NOMO-1 treated with DMSO at 0.1 percent for 48 hours (cell line): Measurements from ENCODE around the gene NUTF2.
"Not testable (repeated sequence)": the region's sequence is repeated elsewhere in the genome, so short reads cannot be mapped to it uniquely, and the experiment has no call there.

Source experiments
- DNase-seq: peaks from one replicate; lab custom pipeline; 2025; ENCODE audit not compliant: unreplicated experiment; lab: John Stamatoyannopoulos, UW

NUTF2 gene

GRCh38 chr16:67837190-67837589 lies 9.5 kb upstream of the NUTF2 start:
- DNase-seq, result not testable (repeated sequence)

GRCh38 chr16:67837811-67838210 lies 8.9 kb upstream of the NUTF2 start:
- no peak for DNase-seq

- no peak for DNase-seq
These were observed 5.4 kb upstream of the NUTF2 start for GRCh38 chr16:67841198-67841815.

GRCh38 chr16:67841816-67842508 lies 4.8 kb upstream of the NUTF2 start, which contains the start of gene THAP11:
TSS of gene THAP11 (plus strand) at chr16:67842320. CDS start at chr16:67842555, 235 bp downstream.
- peak; percentile 95 for DNase-seq

- peak; percentile 60 for DNase-seq
These were observed 4.0 kb upstream of the NUTF2 start for GRCh38 chr16:67842509-67843342.

- DNase-seq, result no peak
These were observed 3.4 kb upstream of the NUTF2 start for GRCh38 chr16:67843343-67843765.

GRCh38 chr16:67844497-67844896 lies 2.2 kb upstream of the NUTF2 start:
- DNase-seq, result no peak

GRCh38 chr16:67845291-67846062 lies 1.3 kb upstream of the NUTF2 start:
- DNase-seq, result peak; percentile 22

- no peak for DNase-seq
These were observed 742 bp upstream of the NUTF2 start for GRCh38 chr16:67846063-67846319.

- peak; percentile 57 for DNase-seq
These were observed 530 bp downstream of the NUTF2 start, which contains the start of gene CENPT for GRCh38 chr16:67847064-67847861. TSS of gene CENPT (minus strand) at chr16:67847693. CDS start at chr16:67833859, 13,834 bp downstream.

GRCh38 chr16:67848118-67848517 lies 1.4 kb downstream of the NUTF2 start:
- no peak for DNase-seq

- DNase-seq, result no peak
These were observed 6.9 kb downstream of the NUTF2 start for GRCh38 chr16:67853670-67854069.

GRCh38 chr16:67855789-67856188 lies 9.1 kb downstream of the NUTF2 start:
- DNase-seq, result no peak

GRCh38 chr16:67856927-67857546 lies 10.3 kb downstream of the NUTF2 start:
- no peak for DNase-seq

- DNase-seq, result no peak
These were observed 11.0 kb downstream of the NUTF2 start for GRCh38 chr16:67857547-67858233.

- no peak for DNase-seq
These were observed 11.8 kb downstream of the NUTF2 start for GRCh38 chr16:67858500-67858899.

- no peak for DNase-seq
These were observed 14.1 kb downstream of the NUTF2 start for GRCh38 chr16:67860589-67861398.

GRCh38 chr16:67861877-67862276 lies 15.1 kb downstream of the NUTF2 start:
- DNase-seq, result no peak
